PC-9 (cell line): ENCODE data around the gene NUBPL. TPM values are rescaled to one million over a fixed set of nuclear protein-coding genes. Genes with fewer than 3 reads are reported as not detected.
"Not testable (repeated sequence)": the region's sequence is repeated elsewhere in the genome, so short reads cannot be mapped to it uniquely, and the experiment has no call there.

Experiments
- BruUV-seq: library from RNA; stranded (reverse); fragments of 400-500 nt; replicated peaks from 2 replicates; lab custom pipeline; 2021; lab: Mats Ljungman, UMichigan
- CTCF ChIA-PET: fragments of 300-600 bp; sonication (Branson Sonifier 250); formaldehyde crosslinking; loops from one replicate; lab custom pipeline; 2022; ENCODE audit warnings: antibody characterized with exemption; lab: Charles Lee
- POLR2A ChIA-PET: fragments of 300-600 bp; sonication (Branson Sonifier 250); formaldehyde crosslinking; loops from one replicate; lab custom pipeline; 2022; ENCODE audit warnings: antibody characterized with exemption; ENCODE audit not compliant: unreplicated experiment; lab: Charles Lee
- DNase-seq, 2 experiments: peaks; one replicate each; pipeline versions ENCODE4 v3.0.0 to v3.0.0-alpha.2; 2015 to 2022; ENCODE audit warnings: mixed read lengths in 1 of 2
- H2AFZ ChIP-seq: fragments of 200-600 bp; sonication (generic); 2 replicates; pipeline ENCODE4 v1.8.1; 2017; ENCODE audit warnings: antibody characterized with exemption
- H3F3A ChIP-seq: fragments of 200-600 bp; sonication (generic); 2 replicates; pipeline ENCODE4 v1.8.1; 2017; ENCODE audit warnings: antibody characterized with exemption, mild to moderate bottlenecking, low read depth; ENCODE audit not compliant: insufficient read depth
- H3K27ac ChIP-seq: fragments of 200-600 bp; sonication (generic); 2 replicates; pipeline ENCODE4 v1.6.1; 2016; ENCODE audit warnings: mixed run types
- H3K27me3 ChIP-seq: fragments of 200-600 bp; sonication (generic); 2 replicates; pipeline ENCODE4 v1.6.1; 2016; ENCODE audit warnings: low read depth, mixed run types; ENCODE audit not compliant: insufficient read depth
- H3K36me3 ChIP-seq: fragments of 200-600 bp; sonication (generic); 2 replicates; pipeline ENCODE4 v1.6.1; 2016; ENCODE audit warnings: low read depth, mixed run types
- H3K4me1 ChIP-seq: fragments of 200-600 bp; sonication (generic); replicated peaks from 2 replicates; pipeline ENCODE4 v1.6.1; 2016; ENCODE audit warnings: mixed run types; ENCODE audit not compliant: insufficient read depth
- H3K4me2 ChIP-seq: fragments of 200-600 bp; sonication (generic); 2 replicates; pipeline ENCODE4 v1.6.1; 2017; ENCODE audit warnings: mixed run types
- H3K4me3 ChIP-seq: fragments of 200-600 bp; sonication (generic); 2 replicates; pipeline ENCODE4 v1.6.1; 2016; ENCODE audit warnings: mixed run types
- H3K79me2 ChIP-seq: fragments of 200-600 bp; sonication (generic); 2 replicates; pipeline ENCODE4 v1.6.1; 2017; ENCODE audit warnings: low read depth, mixed run types
- H3K9me2 ChIP-seq: fragments of 200-600 bp; sonication (generic); 2 replicates; pipeline ENCODE4 v1.8.1; 2017; ENCODE audit warnings: mild to moderate bottlenecking; ENCODE audit not compliant: insufficient read depth
- H3K9me3 ChIP-seq: fragments of 200-600 bp; sonication (generic); 2 replicates; pipeline ENCODE4 v1.8.1; 2016; ENCODE audit warnings: low read depth; ENCODE audit not compliant: insufficient read depth
- H4K20me1 ChIP-seq: fragments of 200-600 bp; sonication (generic); 2 replicates; pipeline ENCODE4 v1.8.1; 2017; ENCODE audit not compliant: insufficient read depth
- EZH2 ChIP-seq: fragments of 200-600 bp; sonication (generic); IDR thresholded peaks from 2 replicates; pipeline ENCODE4 v1.8.0; 2017; ENCODE audit warnings: antibody characterized with exemption, low read depth
- intact Hi-C: fragments of 100-400 bp; cut with micrococcal nuclease; formaldehyde crosslinking; loops from one replicate; pipeline ENCODE4 v1.10.0; 2022; ENCODE audit not compliant: unreplicated experiment
- total RNA-seq: library from RNA; stranded (reverse); gene quantifications from 2 replicates; pipeline ENCODE4 v1.2.3, GENCODE V29; 2021
- TF ChIP-seq, protein P1 (sequence below): fragments of 200-600 bp; sonication (generic); conservative IDR thresholded peaks from 2 replicates; pipeline ENCODE4 v1.6.1; 2017; ENCODE audit warnings: mixed run types, antibody characterized with exemption, mild to moderate bottlenecking, moderate library complexity

NUBPL gene
- total RNA-seq, 1 experiment from 2014 or later: 14.6 TPM

DNA sequence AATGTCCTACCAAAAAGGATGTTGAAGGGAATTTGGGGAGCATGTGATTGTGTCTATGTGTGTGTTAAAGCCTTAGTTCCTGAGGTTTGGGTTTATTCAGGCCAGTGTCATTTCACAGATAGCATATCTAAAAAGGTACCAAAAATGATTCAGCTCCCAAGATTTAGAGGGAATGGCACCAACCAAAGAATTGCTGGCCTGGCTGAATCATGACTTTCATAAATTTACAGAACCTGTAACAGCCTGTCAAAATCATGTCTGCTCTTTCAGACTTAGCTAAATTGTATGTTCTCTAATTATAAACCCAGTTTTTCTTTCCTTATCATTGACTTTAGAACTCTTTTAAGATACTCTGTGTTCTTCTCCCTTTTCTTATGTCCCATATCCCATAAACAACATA lies 231.5 kb downstream of the NUBPL start:
- H3K79me2 ChIP-seq: no peaks in the 10 kb centered on the region
- no peak overlapping the region for H3K27ac ChIP-seq
- no peaks in the 10 kb centered on the region for H4K20me1 ChIP-seq
- H3K4me2 ChIP-seq: no peak overlapping the region
- no peaks in the 10 kb centered on the region for H3K9me3 ChIP-seq
- no peak for DNase-seq
- intact Hi-C loops: no loop called here
- ChIA-PET CTCF (no interaction called here), POLR2A (no interaction called here)
- H3K4me1 ChIP-seq: no peaks in the 10 kb centered on the region
- H3K27me3 ChIP-seq: no peaks in the 10 kb centered on the region
- BruUV-seq: no TSS peak
- H3F3A ChIP-seq: no peaks in the 10 kb centered on the region
- no peak for TF ChIP-seq EZH2
- TF ChIP-seq, protein P1, sequence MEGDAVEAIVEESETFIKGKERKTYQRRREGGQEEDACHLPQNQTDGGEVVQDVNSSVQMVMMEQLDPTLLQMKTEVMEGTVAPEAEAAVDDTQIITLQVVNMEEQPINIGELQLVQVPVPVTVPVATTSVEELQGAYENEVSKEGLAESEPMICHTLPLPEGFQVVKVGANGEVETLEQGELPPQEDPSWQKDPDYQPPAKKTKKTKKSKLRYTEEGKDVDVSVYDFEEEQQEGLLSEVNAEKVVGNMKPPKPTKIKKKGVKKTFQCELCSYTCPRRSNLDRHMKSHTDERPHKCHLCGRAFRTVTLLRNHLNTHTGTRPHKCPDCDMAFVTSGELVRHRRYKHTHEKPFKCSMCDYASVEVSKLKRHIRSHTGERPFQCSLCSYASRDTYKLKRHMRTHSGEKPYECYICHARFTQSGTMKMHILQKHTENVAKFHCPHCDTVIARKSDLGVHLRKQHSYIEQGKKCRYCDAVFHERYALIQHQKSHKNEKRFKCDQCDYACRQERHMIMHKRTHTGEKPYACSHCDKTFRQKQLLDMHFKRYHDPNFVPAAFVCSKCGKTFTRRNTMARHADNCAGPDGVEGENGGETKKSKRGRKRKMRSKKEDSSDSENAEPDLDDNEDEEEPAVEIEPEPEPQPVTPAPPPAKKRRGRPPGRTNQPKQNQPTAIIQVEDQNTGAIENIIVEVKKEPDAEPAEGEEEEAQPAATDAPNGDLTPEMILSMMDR: no peak
- H3K9me2 ChIP-seq: no peaks in the 10 kb centered on the region
- H3K4me3 ChIP-seq: no peak overlapping the region
- H3K36me3 ChIP-seq: no peaks in the 10 kb centered on the region
- H2AFZ ChIP-seq: no peak overlapping the region

DNA sequence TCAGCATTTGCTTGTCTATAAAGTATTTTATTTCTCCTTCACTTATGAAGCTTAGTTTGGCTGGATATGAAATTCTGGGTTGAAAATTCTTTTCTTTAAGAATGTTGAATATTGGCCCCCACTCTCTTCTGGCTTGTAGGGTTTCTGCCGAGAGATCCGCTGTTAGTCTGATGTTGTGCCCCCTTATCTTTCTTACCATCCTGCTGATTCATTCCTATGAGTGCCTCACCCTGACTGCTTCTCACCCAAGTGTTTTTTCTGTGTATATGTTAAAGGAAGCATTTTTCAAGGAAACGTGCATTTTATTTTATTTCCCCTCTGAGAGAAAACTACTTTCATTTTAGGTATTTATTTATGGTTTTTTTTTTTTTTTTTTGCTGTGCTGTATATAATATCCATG lies 236.7 kb downstream of the NUBPL start:
- H4K20me1 ChIP-seq, H3K9me3 ChIP-seq, H3F3A ChIP-seq, H3K4me2 ChIP-seq, BruUV-seq, POLR2A ChIA-PET, H3K27me3 ChIP-seq, H3K9me2 ChIP-seq, H2AFZ ChIP-seq, H3K79me2 ChIP-seq, DNase-seq, H3K4me1 ChIP-seq, CTCF ChIA-PET, H3K4me3 ChIP-seq, intact Hi-C loops, H3K27ac ChIP-seq, H3K36me3 ChIP-seq: not testable (repeated sequence)

DNA sequence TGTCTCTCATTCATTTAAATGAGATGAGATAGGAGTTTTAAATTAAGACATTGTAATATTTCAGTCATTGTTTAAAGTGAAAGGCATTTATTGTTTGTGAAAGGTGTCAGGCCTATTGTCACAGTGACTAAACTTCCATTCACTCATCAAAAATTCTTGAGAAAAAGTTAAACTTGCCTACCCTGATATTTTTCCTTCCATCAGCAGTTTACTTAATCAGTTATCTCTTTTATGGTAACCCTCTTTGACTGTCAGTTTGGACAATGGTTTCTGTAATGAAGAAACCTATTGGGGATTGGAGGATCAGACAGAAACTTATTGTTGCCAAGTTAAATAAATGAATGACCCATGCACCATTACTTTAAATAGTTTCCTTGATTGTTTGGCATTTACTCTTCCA lies 241.6 kb downstream of the NUBPL start:
- CTCF ChIA-PET: no interaction called here
- H3K4me3 ChIP-seq: no peak overlapping the region
- BruUV-seq: no TSS peak
- no peaks in the 10 kb centered on the region for H3K4me1 ChIP-seq
- POLR2A ChIA-PET: no interaction called here
- TF ChIP-seq, protein P1: no peak
- no peak for TF ChIP-seq EZH2
- no peaks in the 10 kb centered on the region for H3K36me3 ChIP-seq
- no peaks in the 10 kb centered on the region for H3K9me2 ChIP-seq
- H4K20me1 ChIP-seq: no peaks in the 10 kb centered on the region
- H3K27ac ChIP-seq: no peak overlapping the region
- intact Hi-C loops: loop anchor here (10.0 kb wide), 1 partner anchor 58 kb away; no protein-coding TSS in a partner anchor
- H3K27me3 ChIP-seq: no peaks in the 10 kb centered on the region
- no peaks in the 10 kb centered on the region for H3K79me2 ChIP-seq
- H2AFZ ChIP-seq: no peak overlapping the region
- no peak overlapping the region for H3K4me2 ChIP-seq
- DNase-seq: no peak
- H3F3A ChIP-seq: no peaks in the 10 kb centered on the region
- H3K9me3 ChIP-seq: no peaks in the 10 kb centered on the region

DNA sequence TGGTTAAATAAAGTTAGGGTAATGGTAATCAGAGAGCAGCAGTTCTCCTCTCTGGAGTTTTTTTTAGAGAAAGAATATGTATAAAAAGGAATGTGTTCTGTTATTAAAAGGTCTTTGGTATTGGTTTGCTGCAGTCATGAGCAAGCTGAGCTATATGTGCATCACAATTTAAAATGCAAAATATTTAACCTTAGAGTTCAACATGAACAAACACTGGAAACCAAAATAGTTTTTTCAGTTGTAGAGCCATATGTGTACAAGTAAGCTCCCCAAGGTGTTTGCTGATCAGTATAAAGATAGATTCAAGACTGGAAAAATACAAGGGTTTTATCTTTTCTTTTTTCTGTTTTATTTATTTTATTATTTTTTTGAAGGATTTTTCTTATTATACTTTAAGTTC lies 245.0 kb downstream of the NUBPL start:
- no peak for DNase-seq
- Histone ChIP-seq H4K20me1 (no peaks in the 10 kb centered on the region), H3K27ac (no peak overlapping the region), H3K4me1 (no peaks in the 10 kb centered on the region), H2AFZ (no peak overlapping the region), H3K27me3 (no peaks in the 10 kb centered on the region), H3K4me3 (no peak overlapping the region), H3K9me2 (no peaks in the 10 kb centered on the region), H3K9me3 (no peaks in the 10 kb centered on the region), H3F3A (no peaks in the 10 kb centered on the region), H3K36me3 (no peaks in the 10 kb centered on the region), H3K79me2 (no peaks in the 10 kb centered on the region), H3K4me2 (no peak overlapping the region)
- intact Hi-C loops: loop anchor here (10.0 kb wide), 1 partner anchor 61 kb away; no protein-coding TSS in a partner anchor
- ChIA-PET POLR2A (no interaction called here), CTCF (no interaction called here)
- BruUV-seq: no TSS peak
- TF ChIP-seq EZH2: no peak
- TF ChIP-seq, protein P1: no peak

DNA sequence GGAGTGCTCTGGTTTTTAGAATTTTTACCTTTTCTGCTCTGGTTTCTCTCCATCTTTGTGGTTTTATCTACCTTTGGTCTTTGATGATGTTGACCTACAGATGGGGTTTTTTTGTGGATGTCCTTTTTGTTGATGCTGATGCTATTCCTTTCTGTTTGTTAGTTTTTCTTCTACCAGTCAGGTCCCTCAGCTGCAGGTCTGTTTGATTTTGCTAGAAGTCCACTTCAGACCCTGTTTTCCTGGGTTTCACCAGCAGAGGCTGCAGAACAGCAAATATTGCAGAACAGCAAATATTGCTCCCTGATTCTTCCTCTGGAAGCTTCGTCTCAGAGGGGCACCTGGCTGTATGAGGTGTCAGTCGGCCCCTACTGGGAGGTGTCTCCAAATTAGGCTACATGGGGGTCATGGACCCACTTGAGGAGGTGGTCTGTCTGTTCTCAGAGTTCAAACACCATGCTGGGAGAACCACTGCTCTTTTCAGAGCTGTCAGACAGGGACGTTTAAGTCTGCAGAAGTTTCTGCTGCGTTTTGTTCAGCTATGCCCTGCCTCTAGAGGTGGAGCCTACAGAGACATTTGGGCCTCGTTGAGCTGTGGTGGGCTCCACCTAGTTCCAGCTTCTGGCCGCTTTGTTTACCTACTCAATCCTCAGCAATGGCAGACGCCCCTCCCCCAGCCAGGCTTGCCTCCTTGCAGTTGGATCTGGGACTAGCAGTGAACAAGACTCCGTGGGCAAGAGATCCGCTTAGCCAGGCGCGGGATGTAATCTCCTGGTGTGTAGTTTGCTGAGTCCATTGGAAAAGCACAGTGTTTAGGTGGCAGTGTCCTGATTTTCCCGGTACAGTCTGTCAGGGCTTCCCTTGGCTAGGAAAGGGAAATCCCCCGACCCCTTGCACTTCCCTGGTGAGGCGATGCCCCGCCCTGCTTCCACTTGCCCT lies 250.8 kb downstream of the NUBPL start:
- H3K79me2 ChIP-seq, H3K4me2 ChIP-seq, H3K27me3 ChIP-seq, H3K36me3 ChIP-seq, DNase-seq, H3K9me2 ChIP-seq, H2AFZ ChIP-seq, H4K20me1 ChIP-seq, H3K4me3 ChIP-seq, H3K4me1 ChIP-seq, H3K27ac ChIP-seq, intact Hi-C loops, H3F3A ChIP-seq, CTCF ChIA-PET, H3K9me3 ChIP-seq, POLR2A ChIA-PET, BruUV-seq: not testable (repeated sequence)
